ENCODE measurements around the gene RBP3.

GRCh38 chr10:47301833-47302232 is 46.3 kb upstream of the RBP3 start:
- no peak for TF ChIP-seq CTCF (conservative IDR thresholded peaks at IDR 0.05)
- no peak for TF ChIP-seq EZH2 (IDR thresholded peaks at IDR 0.05; ENCODE audit: low read depth)
